ELR (cell line): ENCODE measurements around the gene ASTN2.

Experiments
- DNase-seq: peaks from one replicate; pipeline ENCODE4 v3.0.0-alpha.2; 2015; ENCODE audit warnings: low read depth

The ASTN2 gene

GRCh38 chr9:117413346-117414219 is 1.3 kb downstream of the ASTN2 start:
- no peak for DNase-seq

DNA sequence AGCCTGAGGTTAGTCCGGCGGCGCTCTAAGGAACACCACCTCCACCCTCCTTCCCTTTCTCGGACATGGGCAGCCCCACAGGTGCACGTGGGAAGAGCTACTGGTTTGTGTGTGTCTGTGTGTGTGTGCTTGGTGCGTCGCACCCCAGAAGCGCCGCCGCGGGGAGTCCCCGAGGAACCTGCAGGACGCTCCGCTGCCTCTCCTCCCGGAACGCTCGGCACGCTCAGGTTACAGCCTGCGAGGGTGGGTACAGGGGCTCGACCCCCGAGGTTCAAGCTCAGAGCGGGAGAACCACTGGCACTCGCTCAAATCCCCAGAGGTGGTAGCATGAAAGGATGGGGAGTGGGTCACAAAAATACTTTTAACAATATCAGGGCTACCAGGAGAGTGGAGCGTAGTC is 2.0 kb downstream of the ASTN2 start:
- no peak for DNase-seq

- no peak for DNase-seq
Measured at GRCh38 chr9:117412006-117412715, 2.7 kb downstream of the ASTN2 start.

DNA sequence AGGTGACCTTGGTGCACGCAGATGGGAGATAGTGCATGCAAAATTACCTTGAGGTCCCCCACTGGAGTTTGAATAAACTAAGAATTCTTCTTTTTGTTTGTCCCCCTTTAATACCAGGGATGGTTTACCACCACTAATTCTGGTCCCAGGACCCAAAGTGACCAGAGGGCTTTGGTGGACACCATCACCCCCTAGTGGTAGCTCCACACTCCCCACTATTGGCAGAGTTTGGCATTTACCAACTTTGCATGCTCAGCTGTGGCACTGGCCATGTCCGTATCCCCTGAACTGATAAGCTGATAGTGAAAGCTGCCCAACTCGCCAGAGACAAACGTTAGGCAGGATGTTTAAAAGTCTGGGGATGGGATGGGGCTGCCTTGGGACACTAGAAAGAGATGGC is 3.3 kb downstream of the ASTN2 start:
- DNase-seq, result peak; percentile 7

DNA sequence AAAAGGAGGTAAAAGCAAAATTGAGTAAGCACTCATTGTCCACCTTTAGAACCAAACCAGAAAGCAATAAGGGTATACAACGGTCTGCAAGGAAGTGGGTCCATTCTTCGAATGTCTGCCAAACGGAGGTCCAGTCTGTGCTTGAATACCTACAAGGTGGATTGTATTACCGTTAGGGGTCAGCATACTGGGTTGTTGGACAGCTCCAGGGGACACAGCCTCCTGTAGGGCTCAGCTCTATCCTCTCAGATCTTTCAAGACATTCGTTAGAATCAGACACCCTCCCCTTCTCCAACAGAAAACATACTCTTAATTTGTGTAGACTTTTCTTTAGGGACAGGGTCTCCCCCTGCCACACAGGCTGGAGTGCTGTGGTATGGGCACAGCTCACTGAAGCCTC is 5.5 kb downstream of the ASTN2 start:
- DNase-seq, result no peak

DNA sequence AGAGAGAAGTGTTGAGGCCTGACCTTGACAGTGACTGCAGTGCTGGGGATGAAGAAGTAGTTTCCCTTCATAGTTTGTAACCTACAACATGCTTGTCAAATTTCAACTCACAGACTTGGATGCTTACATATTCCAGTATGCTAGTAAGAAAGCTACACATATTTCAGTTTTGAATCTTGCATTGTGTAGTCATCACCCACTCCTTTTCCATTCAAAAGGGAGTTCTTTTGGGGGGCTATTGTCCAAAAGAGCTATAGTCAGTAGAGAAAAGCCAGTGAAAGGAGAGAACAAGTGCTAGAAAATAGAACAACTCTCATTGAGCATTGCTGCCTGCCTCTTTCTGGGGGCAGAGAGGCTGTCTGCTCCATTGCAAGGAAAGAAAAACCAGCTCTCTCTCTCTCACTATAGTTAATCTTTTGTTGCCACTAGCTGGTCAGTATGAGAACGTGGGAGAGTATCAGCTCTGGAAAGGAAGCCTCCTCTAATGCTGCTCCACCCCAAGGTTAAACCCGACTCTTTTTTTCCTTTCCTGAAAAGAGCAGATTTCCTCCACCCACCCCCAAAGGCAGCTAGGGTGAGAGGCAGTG is 7.3 kb downstream of the ASTN2 start:
- DNase-seq, result no peak

DNA sequence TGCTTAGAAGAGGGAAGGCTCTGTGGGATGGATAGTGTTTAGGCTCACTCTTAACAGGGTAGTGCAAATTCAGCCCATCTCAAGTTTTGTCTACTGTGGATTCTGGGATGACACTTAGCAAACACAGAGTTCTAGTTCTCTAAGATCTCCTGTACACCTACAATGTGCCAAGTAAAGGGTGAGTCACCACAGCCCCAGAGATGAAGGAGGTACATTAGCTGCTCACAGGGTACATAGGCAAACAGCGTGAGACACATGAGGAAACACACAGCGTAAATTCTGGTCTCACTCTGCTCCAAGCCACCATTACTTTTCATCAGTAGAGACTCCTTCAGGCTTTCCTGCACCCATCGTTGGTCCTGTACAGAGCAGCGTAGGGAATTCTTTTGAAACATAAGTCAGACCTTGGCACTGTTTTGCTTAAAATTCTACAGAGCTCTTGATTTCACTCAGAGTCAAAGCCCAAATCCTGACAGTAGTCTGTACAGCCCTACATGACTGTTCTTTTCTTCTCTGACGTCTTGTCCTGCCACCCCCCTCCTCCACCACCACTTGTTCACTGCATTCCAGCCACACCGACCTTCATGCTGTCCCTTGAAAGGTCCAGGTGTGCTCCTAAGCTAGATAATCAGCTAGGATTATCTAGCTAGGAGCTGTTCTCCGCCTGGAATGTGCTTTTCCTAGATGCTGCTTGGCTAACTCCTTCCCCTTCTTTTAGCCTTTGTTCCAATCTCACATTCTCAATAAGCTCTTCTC is 8.7 kb downstream of the ASTN2 start:
- DNase-seq, result no peak

- DNase-seq, result no peak
Measured at GRCh38 chr9:117403848-117404247, 11.0 kb downstream of the ASTN2 start.

- DNase-seq, result no peak
Measured at GRCh38 chr9:117403403-117403811, 11.4 kb downstream of the ASTN2 start.

GRCh38 chr9:117400171-117400570 is 14.7 kb downstream of the ASTN2 start:
- DNase-seq, result no peak

DNA sequence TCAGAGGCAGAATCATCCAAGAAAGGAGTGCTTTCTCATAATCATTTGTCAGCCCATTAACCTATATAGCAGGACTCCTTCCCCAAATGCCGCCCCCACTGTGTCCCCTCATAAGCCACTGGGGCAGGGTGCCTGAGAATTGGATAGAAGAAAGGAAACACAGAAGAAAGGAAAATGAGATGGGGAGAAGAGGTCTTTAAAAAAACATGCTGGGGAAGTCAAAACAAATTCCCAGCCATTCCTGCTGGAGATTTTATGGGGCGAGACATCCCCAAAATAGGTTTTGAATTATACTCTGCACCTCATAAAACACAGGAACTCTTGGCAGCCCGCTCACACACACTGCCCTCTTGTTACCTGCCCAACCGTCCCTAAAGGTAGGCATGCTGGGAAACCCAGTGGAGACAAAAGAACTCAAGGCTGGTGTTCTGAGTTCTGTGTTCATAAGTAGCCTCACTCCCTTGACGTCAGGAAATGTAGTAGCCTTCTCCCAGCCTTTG is 19.7 kb downstream of the ASTN2 start:
- DNase-seq, result no peak

DNA sequence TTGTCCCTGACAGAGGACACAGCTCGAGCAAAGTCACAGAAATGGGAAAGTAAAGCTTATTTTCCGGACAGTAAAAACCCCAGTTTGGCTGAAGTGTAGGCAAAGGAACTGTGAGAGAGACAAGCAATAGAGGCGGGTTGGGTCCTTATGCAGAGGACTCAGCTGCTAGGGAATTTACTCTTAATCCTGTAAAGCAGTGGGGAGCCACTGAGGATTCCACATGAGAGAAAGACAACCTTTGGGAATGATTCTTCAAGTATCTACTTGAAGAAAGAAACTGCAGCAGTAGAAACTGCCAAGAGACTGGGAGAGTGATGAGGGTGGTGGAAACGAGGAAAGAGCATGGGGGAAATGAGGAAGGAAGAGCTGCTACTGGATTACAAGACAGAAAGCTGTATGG is 20.2 kb downstream of the ASTN2 start:
- DNase-seq, result no peak

DNA sequence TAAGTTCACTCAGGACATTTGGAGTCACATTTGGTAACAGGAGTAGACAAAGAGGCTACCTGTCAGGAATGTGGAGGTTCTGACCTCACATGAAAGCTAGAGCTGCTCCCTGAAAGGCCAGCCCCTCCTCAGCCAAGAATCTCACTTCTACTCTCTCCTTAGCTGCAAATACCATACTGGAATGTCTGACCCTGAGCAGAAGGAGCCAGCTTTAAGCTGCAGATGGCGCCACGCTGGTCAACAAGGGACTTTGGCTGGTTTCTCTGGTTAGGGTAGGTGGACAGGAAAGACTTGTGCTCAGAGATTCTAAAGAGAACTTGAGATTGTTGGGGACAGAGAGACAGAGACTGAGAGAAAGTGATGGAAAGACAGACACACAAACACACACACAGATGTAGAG is 21.9 kb downstream of the ASTN2 start:
- no peak for DNase-seq

GRCh38 chr9:117387422-117387821 is 27.4 kb downstream of the ASTN2 start:
- no peak for DNase-seq

DNA sequence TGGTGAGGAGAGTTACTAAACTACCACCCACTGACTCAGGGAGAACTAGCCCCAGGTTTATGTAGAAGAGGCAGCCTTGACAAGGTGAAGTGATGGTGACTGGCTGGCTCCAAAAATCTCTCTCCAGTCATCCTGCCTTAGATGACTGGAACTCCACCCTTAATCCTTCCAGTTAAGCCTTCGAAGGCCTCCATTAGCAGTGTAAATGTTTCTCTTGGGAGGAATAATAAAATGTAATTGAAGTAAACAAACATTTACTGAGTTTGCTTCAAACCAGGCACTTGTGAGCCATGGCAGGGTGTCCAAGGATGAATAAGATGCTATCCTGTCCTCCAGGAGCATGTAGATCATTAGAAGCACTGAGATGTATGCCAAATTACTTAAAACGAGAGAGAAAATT is 35.5 kb downstream of the ASTN2 start:
- no peak for DNase-seq

DNA sequence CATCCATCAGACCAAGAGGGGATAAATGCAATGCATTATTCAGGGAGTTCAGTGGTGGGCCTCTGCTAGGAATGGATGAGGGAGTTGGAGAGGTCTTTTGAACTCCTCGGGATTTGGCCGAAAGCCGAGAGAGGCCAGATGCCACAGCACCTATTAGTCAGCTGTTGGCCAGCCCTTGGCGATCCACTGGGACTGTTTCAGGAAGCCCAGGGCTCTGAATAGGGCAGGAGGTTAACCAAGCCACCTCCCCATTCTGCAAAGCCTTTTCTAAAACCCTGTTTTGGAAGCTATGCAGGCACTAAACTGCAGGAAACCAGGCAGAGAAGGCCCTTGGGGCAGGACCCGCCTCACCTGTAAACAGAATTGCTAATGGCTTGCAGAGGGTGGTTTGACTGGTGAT is 37.8 kb downstream of the ASTN2 start:
- DNase-seq, result no peak

DNA sequence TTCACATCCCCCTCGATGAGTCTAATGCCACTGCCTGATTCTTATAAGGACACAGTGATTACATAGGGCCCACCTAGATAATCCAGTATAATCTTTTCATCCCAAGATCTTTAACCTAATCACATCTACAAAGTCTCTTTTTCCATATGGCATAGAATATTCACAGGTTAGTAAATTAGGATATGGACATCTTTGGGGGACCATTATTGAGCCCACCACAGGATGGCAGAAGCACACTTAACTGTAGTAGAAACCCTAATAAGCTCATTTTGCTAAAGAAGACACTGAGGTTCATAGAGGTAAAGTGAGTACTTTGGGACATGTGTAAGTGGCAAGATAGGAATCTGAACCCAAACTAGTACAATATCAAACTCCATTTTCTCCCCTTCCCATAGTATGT is 38.9 kb downstream of the ASTN2 start:
- DNase-seq, result no peak

DNA sequence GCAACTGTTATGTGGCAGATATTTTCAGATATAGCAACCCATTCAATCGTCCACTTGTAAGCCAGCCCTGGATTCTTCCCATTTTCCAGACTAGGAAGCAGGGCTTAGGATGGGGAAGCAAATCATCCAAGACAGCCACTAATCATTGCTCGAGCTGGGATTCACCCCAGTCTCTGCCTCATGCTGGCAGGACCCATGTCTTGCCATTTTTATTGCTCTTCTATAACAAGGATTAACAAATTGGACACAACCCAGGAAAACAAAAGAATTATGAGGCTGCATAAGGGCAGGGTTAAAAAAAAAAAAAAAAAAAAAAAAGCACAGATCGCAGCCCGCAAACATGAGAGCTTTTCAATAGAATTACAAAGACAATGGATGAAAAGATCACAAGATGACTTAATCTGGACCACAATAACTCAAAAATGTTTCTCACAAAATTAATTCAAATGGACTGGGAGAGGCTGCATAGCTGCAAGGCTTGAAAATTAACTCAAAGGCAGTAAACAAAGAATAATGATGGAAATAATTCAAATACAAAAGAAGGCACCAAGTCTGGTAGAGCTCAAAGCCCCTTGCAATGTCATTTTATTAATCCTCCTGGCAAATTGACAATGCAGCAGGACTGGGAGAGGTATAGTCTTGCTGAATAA is 40.7 kb downstream of the ASTN2 start:
- DNase-seq, result no peak

- no peak for DNase-seq
Measured at GRCh38 chr9:117368684-117369230, 46.1 kb downstream of the ASTN2 start.

DNA sequence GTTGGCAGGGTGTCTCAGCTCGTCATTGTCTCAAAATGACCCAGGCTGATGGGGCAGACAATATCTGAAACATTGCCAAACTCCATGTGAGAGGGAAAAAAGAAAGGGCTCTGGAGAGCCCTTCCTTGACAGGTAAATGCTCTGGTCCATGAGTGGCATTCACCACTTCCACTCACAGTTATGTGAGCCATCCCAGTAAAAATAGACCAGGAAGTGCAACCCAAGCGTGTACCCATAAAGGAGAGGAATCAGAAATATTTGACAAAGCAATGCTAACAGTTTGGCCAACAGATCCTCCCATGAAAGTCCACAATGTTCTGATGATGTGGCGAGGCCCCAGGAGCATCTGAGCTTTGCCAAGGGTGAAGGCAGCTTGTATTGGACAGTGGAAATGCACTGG is 49.4 kb downstream of the ASTN2 start:
- no peak for DNase-seq

- no peak for DNase-seq
Measured at GRCh38 chr9:117363006-117363405, 51.9 kb downstream of the ASTN2 start.
